Activated gamma-delta T cell treated with Interleukin-2 at 50 U/mL for 16 hours (primary cell): ENCODE results near the gene NUP62.

Source experiments
- DNase-seq: peaks from one replicate; pipeline ENCODE4 v3.0.0-alpha.2; 2020

The NUP62 gene

DNA sequence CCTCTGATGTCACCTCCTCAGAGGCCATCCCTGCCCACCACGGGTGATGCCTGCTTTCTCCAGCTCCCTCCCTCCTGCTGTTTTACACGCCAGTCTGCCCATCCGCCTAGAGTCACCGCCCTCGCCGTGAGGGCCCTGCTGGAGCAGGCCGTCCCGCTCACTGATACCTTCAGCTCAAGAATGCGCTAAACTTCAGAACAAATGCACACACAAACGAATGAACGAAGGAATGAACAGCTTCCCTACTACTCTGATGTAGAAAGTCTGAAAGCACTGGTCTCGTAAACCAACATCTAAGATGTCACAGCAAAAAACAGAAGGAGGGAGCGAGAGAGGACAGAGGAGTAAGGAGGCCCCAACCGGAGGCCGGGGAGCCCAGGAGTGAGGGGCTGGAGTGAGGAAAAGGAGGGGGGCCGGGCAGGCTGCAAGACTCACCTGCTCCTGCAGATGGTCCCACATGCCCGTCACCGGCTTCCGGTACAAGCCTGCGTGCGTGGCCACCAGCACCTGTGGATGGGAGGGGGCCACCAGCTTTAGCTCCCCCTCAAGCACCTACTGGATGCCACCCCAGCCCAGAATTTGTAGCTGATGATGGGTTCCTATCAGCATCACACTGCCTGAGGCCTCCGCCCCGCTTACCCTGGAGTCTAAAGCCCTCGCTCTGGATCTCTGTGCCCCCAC, 65.9 kb downstream of the NUP62 start:
- DNase-seq = no peak

DNA sequence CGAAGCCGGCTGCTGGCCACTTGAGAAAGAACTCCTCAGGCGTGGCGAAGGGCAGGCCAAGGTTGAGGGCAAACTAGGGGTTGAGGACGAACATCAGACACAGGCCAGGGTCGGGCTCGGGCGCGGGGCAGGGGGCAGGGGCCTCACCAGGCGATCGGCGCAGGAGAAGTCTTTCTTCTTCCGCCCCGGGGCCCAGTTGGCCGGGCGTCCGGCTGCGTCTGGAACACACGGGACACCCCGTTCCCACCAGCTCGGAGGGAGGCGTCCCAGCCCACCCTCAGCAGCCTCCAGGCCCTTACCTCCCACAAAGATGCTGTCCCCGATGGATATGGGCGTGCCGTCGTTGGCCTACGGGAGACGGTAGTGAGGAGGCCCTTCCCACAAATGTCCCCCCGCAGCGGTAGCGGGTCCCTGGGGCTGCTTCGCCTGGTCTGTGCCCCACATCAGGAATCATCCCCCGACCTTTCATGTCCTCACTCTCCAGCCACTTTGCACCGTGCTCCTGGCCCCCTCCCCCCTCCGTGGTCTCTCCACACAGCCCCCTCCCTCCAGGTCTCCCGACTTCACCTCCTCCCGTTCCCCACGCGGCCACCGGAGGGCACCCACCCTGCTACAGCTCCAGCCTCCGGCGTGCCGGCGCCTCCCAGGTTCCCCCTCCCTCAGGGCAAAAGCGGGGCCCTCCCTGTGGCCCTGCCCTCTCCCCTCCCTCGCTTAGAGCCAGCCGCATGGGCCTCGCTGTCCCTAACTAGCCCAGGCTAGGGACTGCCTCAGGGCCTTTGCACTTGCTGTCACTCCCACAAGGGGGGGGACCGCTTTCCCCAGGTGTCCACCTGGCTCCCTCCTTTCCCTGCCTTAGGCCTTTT, 66.7 kb downstream of the NUP62 start:
- no peak for DNase-seq

DNA sequence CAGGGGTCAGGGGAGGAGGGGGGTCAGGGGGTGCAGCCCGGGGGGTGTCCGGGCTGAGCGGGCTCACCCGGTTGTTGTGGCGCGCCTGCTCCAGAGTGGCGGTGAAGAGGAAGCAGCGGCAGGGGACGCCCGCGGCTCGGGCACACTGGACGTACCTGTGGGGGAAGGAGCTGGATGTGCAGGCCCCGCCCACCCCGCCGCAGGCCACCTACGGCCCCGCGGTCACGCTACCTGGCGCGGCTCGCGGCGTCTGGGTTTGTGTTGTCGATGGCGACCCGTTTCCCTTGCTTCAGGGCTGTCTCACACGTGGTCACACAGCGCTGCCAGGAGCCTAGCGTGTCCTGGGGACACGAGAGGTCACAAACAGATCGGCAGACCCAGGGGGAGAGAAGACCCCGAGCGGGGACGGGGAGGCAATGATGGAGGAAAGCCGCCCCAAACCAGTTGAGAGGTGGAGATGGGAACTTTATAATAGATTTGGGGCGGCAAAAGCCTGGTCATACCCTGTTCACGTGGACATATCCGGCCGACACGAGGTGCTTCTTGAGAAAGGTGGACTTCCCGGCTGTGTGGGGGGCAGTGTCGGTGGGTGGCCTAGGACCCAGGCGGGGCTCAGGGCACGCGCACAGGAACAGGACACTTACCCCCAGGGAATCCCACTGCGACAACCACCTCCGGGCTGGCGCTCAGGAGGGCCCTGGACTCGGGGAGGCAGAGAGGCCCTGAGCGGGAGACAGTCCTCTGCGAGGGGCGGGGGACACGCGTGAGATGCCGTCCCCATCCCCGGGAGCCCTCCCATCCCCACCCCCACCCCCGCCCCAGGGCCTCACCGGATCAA, 67.5 kb downstream of the NUP62 start:
- DNase-seq = no peak

DNA sequence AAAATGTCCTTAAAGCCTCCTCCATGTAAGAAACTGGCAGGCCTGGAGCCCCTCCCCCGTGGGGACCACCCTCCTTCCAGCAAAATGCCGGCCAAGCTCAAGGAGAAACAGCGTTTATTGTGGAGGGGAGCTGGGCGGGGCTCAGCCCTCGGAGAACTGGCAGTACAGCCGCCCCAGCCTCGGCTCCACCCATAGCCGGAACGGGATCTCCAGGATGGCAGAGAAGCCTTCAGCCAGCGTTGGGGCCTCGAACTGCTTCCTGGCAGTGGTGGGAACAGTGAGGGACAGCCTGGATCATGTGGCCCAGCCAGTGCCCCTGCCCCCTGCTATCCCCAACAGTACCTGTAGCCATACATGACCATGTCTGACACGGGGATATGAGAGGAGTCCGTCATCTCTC, 68.2 kb downstream of the NUP62 start:
- no peak for DNase-seq

DNA sequence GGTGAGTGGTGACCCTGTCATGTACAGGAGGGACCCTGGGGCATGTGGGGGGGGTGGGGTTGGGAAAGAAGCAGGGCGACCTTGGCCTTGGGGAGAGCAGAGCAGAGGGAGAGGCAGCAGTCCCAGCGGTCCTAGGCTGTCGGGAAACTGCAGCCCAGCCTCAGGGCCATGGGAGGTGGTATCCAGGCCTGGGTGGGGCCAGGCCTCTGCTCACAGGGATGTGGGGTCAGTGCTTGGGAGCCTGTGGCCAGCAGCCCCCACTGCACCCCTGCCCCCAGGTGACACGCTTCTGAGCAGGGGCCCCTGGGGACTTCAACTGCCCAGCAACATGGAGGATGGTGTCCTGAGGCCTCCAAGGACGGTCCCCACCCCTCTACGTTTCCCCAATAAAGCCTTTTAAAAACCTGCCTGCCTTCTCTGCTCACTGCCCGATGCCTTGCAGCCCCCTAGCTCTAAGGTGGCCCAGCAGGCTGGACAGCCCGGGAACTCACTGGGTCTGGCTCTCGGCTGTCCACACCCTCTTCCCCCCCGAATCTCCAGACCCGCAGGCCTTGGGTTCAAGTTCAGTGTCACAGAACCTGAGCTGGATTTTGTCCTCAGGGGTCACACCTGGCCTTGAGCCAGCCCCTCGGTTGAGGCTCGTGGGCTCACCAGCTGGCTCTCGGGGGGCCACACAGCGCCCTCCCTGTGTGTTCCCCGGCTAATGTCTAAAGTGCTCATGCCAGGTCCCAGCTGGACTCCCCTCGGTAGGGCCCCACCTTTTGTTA, 68.8 kb downstream of the NUP62 start:
- DNase-seq = no peak

DNA sequence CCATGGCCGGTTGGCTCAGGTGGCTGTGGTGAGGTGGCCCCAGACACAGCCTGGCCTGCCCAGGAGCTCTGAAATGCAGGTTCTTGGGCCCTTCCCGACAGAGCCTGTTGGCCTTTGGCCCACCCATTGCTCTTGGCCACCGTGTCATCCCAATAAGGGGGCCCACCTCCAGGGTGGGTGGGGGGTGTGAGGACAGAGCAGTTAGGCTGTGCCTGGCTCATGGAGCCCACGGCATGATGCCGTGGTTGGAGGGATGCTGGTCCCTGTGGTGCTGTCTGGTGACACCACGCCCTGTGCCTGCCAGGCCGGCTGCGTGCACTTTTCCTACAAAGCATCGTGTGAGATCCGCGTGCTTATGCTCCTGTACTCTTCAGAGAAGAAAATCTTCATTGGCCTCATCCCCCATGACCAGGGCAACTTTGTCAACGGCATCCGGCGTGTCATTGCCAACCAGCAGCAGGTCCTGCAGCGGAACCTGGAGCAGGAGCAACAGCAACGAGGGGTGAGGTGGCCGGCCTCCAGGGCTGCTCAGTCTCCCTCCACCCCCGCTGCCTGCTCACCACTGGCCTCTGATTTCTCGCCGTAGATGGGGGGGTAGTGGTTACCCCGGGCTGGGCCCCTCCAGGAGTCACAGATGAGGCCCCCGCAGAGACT, 69.5 kb downstream of the NUP62 start:
- no peak for DNase-seq

DNA sequence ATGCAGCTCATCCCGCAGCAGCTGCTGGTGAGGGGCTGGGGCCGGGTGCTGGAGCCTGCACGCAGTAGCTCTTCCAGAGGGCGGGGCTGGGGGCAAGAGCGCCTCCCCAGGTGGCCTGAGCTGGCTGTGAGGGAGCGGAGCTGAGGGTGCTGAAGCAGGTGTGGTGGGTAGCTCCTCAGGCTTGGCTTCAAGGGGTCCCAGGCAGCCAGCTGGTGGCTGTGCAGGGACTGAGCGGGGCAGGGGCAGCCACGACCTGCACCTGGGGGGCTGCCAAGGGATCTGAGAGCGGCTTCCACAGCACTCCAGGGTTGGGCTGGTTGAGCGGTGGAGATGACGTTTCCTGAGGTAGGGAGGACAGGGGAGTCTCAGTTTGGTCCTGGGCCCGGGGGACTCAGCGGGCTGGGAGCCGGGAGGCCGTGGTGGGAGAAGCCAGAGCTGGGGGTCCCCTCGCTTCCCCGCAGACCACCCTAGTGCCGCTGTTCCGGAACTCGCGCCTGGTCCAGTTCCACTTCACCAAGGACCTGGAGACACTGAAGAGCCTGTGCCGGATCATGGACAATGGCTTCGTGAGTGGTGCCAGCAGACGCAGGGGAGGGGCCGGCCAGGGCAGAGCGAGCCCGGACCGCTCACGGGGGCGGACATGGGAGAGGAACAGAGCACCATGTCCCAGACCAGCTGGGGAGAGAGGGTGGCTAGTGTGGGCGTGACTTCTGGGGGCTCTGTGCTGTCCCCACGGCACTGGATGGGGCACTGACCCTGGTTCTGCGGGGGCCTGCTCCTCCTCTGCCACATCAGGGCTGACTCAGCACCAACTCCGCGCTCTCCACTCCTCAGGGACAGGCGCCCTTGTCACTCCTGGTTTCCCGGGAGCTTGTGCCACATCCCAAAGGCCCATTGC, 71.0 kb downstream of the NUP62 start:
- DNase-seq = no peak

DNA sequence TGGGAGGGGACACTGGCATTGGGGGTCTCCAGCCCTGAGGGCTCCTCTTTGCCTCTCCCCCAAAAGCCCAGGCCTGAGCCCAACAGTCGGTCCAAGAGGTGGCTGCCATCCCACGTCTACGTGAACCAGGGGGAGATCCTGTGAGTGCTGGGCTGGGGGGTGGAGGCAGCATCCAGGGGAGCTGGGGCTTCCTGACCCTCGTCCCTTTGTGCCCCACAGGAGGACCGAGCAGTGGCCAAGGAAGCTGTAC, 71.5 kb downstream of the NUP62 start:
- DNase-seq = no peak

DNA sequence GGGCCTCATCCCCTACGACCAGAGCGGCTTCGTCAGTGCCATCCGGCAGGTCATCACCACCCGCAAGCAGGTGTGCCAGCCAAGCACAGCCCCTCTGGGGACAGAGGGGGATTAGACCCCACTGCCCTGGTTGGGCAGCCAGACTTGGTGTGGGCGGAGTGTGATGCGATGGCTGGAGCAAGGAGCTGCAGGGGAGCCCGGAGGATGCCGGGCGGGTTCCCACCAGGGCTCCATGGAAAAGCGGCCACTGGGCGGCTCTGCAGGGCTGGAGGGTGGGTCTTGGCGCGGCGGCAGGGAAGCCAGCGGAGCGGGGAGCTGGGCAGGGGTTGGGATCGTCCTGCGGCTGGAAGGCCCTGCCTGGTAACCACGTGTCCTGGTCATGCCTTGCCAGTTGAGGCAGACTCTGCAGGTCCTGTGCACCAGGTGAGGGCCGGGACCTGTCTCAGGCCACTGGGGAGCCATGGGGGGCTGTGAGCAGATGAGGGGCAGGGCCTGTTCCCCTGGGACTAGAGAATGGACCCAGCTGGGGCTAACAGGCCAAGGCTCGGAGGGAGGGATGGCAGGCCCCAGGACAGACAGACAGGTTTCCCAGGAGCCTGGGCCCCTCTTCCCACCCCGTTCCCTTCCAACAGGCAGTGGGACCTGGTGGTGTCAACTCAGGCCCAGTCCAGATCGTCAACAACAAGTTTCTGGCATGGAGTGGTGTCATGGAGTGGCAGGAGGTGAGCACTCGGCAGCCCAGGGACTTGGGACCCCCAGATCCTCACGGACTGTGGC, 72.1 kb downstream of the NUP62 start:
- no peak for DNase-seq
